ENCODE data around the gene CEP120. TPM values are rescaled to one million over a fixed set of nuclear protein-coding genes. Genes with fewer than 3 reads are reported as not detected.

CEP120 gene
- total and polyA plus RNA-seq, 11 donors = 2.8 to 16.5 (median 12.0) TPM

GRCh38 chr5:123438902-123439301 lies 15.7 kb upstream of the CEP120 start:
- no peaks in the 10 kb centered on the region for H3K4me1 ChIP-seq
- intact Hi-C loops (cut with DNase I) = no loop called here
- no peak for TF ChIP-seq POLR2A (IDR thresholded peaks at IDR 0.05)
- TF ChIP-seq, protein P1, sequence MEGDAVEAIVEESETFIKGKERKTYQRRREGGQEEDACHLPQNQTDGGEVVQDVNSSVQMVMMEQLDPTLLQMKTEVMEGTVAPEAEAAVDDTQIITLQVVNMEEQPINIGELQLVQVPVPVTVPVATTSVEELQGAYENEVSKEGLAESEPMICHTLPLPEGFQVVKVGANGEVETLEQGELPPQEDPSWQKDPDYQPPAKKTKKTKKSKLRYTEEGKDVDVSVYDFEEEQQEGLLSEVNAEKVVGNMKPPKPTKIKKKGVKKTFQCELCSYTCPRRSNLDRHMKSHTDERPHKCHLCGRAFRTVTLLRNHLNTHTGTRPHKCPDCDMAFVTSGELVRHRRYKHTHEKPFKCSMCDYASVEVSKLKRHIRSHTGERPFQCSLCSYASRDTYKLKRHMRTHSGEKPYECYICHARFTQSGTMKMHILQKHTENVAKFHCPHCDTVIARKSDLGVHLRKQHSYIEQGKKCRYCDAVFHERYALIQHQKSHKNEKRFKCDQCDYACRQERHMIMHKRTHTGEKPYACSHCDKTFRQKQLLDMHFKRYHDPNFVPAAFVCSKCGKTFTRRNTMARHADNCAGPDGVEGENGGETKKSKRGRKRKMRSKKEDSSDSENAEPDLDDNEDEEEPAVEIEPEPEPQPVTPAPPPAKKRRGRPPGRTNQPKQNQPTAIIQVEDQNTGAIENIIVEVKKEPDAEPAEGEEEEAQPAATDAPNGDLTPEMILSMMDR (IDR thresholded peaks at IDR 0.05) = no peak
- no peaks in the 10 kb centered on the region for H3K27me3 ChIP-seq
- no peaks in the 10 kb centered on the region for H3K36me3 ChIP-seq
- H3K27ac ChIP-seq = peak overlapping the region in 1 of 12 donors; percentile 10
- no peaks in the 10 kb centered on the region for H3K9me3 ChIP-seq
- WGBS, 4 donors = 67 to 74% (median 69%) methylated on average over 5 of the region's 5 CpGs
- no peak overlapping the region for H3K4me3 ChIP-seq
- DNase-seq (no peak), ATAC-seq (peak in 2 of 4 donors; percentile 26 to 45)

DNA sequence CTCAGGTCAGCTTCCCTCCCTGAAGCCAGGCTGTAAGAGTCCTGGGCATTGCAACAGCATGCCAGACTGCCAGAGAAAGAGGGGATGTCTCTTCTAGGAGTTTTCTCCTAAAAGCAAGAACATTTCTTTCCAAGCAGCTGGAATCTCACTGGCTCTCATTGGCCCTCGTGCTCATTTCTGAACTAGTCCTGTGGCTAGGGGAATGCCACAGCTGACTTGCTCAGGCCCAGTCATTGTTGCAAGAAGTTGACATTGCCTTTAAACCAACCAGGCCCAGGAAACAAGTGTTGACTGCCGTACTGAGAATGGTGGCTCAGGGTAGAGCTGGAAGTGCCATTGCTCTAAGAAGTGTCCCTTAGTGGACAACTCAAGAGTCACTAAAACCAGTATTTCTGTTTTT lies 15.0 kb upstream of the CEP120 start:
- H3K27me3 ChIP-seq = no peaks in the 10 kb centered on the region
- no peak for ATAC-seq
- WGBS, 4 donors = 46 to 80% (median 70%) methylated on average over 2 of the region's 2 CpGs
- no peak for DNase-seq
- H3K27ac ChIP-seq = no peak overlapping the region
- no peak overlapping the region for H3K4me3 ChIP-seq
- no peaks in the 10 kb centered on the region for H3K36me3 ChIP-seq
- H3K4me1 ChIP-seq = no peaks in the 10 kb centered on the region
- TF ChIP-seq, protein P1 (IDR thresholded peaks at IDR 0.05) = no peak
- TF ChIP-seq POLR2A (IDR thresholded peaks at IDR 0.05) = no peak
- H3K9me3 ChIP-seq = no peaks in the 10 kb centered on the region
- intact Hi-C loops (cut with DNase I) = no loop called here

- Histone ChIP-seq H3K4me3 (no peak overlapping the region), H3K4me1 (no peaks in the 10 kb centered on the region), H3K9me3 (no peaks in the 10 kb centered on the region), H3K27me3 (no peaks in the 10 kb centered on the region), H3K27ac (no peak overlapping the region), H3K36me3 (no peaks in the 10 kb centered on the region)
- ATAC-seq (no peak), DNase-seq (no peak)
- WGBS, 4 donors = 94 to 98% (median 96%) methylated on average over 1 of the region's 1 CpG
- no peak for TF ChIP-seq POLR2A (IDR thresholded peaks at IDR 0.05)
- TF ChIP-seq, protein P1 (IDR thresholded peaks at IDR 0.05) = no peak
- intact Hi-C loops (cut with DNase I) = no loop called here
These were observed 13.0 kb upstream of the CEP120 start for GRCh38 chr5:123436201-123436600.

DNA sequence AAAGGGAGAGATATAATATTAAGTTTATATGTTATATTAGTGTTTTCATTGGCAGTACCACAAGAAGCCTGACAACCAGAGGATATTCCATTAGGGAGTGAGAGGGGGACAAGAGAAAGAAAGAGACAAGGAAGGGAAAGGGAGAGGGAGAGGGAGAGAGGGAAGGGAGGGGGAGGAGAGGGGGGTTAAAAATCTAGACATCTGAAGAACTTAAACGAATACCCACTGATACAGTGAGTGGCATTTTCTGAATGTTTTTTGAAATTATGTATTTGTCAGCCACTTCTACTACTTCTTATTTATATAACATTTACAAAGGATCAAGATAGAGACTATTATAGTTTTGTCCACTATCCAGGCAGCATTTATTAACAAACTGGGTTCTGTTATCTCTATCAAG lies 11.6 kb upstream of the CEP120 start:
- intact Hi-C loops (cut with DNase I) = no loop called here
- 71 to 79% (median 75%) methylated on average over 1 of the region's 1 CpG for WGBS, 4 donors
- DNase-seq = no peak
- no peak overlapping the region for H3K27ac ChIP-seq
- no peaks in the 10 kb centered on the region for H3K27me3 ChIP-seq
- no peaks in the 10 kb centered on the region for H3K9me3 ChIP-seq
- H3K4me1 ChIP-seq = peaks cover 0 to under 1% (median 0%) of the 10 kb centered on the region in 12 donors
- no peaks in the 10 kb centered on the region for H3K36me3 ChIP-seq
- no peak overlapping the region for H3K4me3 ChIP-seq
- no peak for ATAC-seq
- TF ChIP-seq, protein P1 (IDR thresholded peaks at IDR 0.05) = no peak
- no peak for TF ChIP-seq POLR2A (IDR thresholded peaks at IDR 0.05)
